AG04450 (cell line): ENCODE data around the gene C3orf22. TPM values are rescaled to one million over a fixed set of nuclear protein-coding genes. Genes with fewer than 3 reads are reported as not detected.

Experiments used
- CTCF ChIA-PET: fragments of 300-600, 350-600 bp; formaldehyde crosslinking; extraction: SDS; loops from one replicate; lab custom pipeline; 2022; ENCODE audit warnings: antibody characterized with exemption, inconsistent platforms; lab: Charles Lee
- POLR2A ChIA-PET: fragments of 350-600 bp; formaldehyde crosslinking; extraction: SDS; loops from one replicate; lab custom pipeline; 2021; ENCODE audit warnings: antibody characterized with exemption, inconsistent platforms; lab: Yijun Ruan, JAX
- DNase-seq: peaks from one replicate; pipeline ENCODE4 v3.0.0-alpha.2; 2011; ENCODE audit warnings: low read depth, low spot score
- H3K27ac ChIP-seq: one replicate; pipeline ENCODE4 v1.5.1; 2012; ENCODE audit warnings: low read depth, low read length, control low read depth
- H3K27me3 ChIP-seq: one replicate; pipeline ENCODE4 v1.6.0; 2012; ENCODE audit warnings: low read length; ENCODE audit not compliant: control insufficient read depth, insufficient read depth
- H3K4me3 ChIP-seq: 2 replicates; pipeline ENCODE4 v1.5.1; 2011; ENCODE audit warnings: mild to moderate bottlenecking, low read depth, low read length, control low read depth
- H3K9me3 ChIP-seq: 2 replicates; pipeline ENCODE4 v1.5.1; 2012; ENCODE audit warnings: low read length; ENCODE audit not compliant: control insufficient read depth, insufficient read depth
- polyA plus RNA-seq: library from polyadenylated mRNA; depleted of rRNA; stranded (reverse); fragments of >200 nt; gene quantifications from 2 replicates; pipeline ENCODE4 v1.2.3, GENCODE V29; 2011
- TF ChIP-seq, protein P1 (sequence below): IDR thresholded peaks from 2 replicates; pipeline ENCODE4 v1.5.1; 2011; ENCODE audit warnings: low read depth, low read length, control low read depth, inconsistent platforms

C3orf22 gene
- polyA plus RNA-seq, 1 experiment, result not detected

- Histone ChIP-seq H3K9me3 (no peaks in the 10 kb centered on the region), H3K27ac (no peak overlapping the region), H3K4me3 (no peak overlapping the region), H3K27me3 (peaks cover 7% of the 10 kb centered on the region)
- ChIA-PET CTCF (interaction anchor here (1.4 to 6.8 kb wide), 2 partner anchors 9 to 13 kb away, joined by 4 to 37 read pairs; partner anchors contain the start of gene CHST13), POLR2A (no interaction called here)
- TF ChIP-seq, protein P1, sequence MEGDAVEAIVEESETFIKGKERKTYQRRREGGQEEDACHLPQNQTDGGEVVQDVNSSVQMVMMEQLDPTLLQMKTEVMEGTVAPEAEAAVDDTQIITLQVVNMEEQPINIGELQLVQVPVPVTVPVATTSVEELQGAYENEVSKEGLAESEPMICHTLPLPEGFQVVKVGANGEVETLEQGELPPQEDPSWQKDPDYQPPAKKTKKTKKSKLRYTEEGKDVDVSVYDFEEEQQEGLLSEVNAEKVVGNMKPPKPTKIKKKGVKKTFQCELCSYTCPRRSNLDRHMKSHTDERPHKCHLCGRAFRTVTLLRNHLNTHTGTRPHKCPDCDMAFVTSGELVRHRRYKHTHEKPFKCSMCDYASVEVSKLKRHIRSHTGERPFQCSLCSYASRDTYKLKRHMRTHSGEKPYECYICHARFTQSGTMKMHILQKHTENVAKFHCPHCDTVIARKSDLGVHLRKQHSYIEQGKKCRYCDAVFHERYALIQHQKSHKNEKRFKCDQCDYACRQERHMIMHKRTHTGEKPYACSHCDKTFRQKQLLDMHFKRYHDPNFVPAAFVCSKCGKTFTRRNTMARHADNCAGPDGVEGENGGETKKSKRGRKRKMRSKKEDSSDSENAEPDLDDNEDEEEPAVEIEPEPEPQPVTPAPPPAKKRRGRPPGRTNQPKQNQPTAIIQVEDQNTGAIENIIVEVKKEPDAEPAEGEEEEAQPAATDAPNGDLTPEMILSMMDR, result no peak
- no peak for DNase-seq
Measured at GRCh38 chr3:126509597-126510307, 49.0 kb downstream of the C3orf22 start.

GRCh38 chr3:126508564-126508964 is 50.2 kb downstream of the C3orf22 start:
- DNase-seq, result no peak

DNA sequence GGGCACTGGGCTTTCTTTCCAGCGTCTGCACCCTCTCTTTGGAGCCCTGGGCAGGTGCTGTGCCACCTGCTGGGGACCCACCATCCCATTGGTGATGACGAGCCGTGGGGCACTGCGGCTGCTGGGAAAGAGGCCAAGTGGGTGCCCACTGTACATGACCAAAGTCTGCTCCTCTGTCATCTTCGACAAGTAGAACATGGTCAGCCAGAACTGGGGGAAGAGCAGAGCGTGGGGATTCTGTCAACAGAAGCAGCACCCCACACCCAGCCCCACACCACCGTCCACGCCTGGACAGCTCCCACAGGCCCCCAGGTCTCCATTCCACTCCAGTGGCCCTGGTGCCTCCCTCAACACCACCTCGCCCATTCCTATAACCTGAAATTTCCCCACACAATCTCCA is 50.8 kb downstream of the C3orf22 start:
- TF ChIP-seq, protein P1, result no peak
- POLR2A ChIA-PET, result no interaction called here
- Histone ChIP-seq H3K9me3 (no peaks in the 10 kb centered on the region; the same call in 1 of the 2 replicates), H3K27ac (no peak overlapping the region), H3K27me3 (peaks cover 7% of the 10 kb centered on the region), H3K4me3 (no peak overlapping the region)
- CTCF ChIA-PET, result interaction anchor here (6.8 kb wide), 1 partner anchor 15 kb away, joined by 37 read pairs; the partner anchor contains the start of gene CHST13
- DNase-seq, result no peak

More at GRCh38 chr3:126508564-126508964, 50.2 kb downstream of the C3orf22 start:
- CTCF ChIA-PET, result interaction anchor here (1.4 to 6.8 kb wide), 2 partner anchors 11 to 14 kb away, joined by 4 to 37 read pairs; partner anchors contain the start of gene CHST13
- no peak overlapping the region for H3K27ac ChIP-seq
- POLR2A ChIA-PET, result interaction anchor here (0.6 kb wide), 1 partner anchor 913 kb away, joined by 3 read pairs; the partner anchor contains the start of gene OSBPL11
- no peaks in the 10 kb centered on the region for H3K9me3 ChIP-seq
- no peak overlapping the region for H3K4me3 ChIP-seq
- H3K27me3 ChIP-seq, result peaks cover 7% of the 10 kb centered on the region
- TF ChIP-seq, protein P1, result no peak

- ChIA-PET POLR2A (no interaction called here), CTCF (no interaction called here)
- TF ChIP-seq, protein P1, result no peak
- no peak overlapping the region for H3K4me3 ChIP-seq
- no peak overlapping the region for H3K27ac ChIP-seq
- DNase-seq, result no peak
- H3K9me3 ChIP-seq, result no peaks in the 10 kb centered on the region; the same call in 1 of the 2 replicates
- H3K27me3 ChIP-seq, result peaks cover 3% of the 10 kb centered on the region
Measured at GRCh38 chr3:126503701-126504100, 55.0 kb downstream of the C3orf22 start.

GRCh38 chr3:126502656-126503055 is 56.1 kb downstream of the C3orf22 start:
- Histone ChIP-seq H3K27ac (no peak overlapping the region), H3K9me3 (no peaks in the 10 kb centered on the region; the same call in 1 of the 2 replicates), H3K27me3 (peaks cover 6% of the 10 kb centered on the region), H3K4me3 (no peak overlapping the region)
- POLR2A ChIA-PET, result no interaction called here
- TF ChIP-seq, protein P1, result no peak
- DNase-seq, result no peak
- CTCF ChIA-PET, result no interaction called here
